H1 (cell line): ENCODE data around the gene RAP2A. TPM values are rescaled to one million over a fixed set of nuclear protein-coding genes. Genes with fewer than 3 reads are reported as not detected.

Source experiments
- CTCF ChIA-PET: fragments of 300-600 bp; sonication (Branson Sonifier 250); formaldehyde crosslinking; loops from one replicate; lab custom pipeline; 2021; ENCODE audit not compliant: partially characterized antibody; lab: Charles Lee
- POLR2A ChIA-PET: fragments of 300-600 bp; sonication (Branson Sonifier 250); formaldehyde crosslinking; loops from one replicate; lab custom pipeline; 2021; ENCODE audit warnings: inconsistent platforms; ENCODE audit not compliant: partially characterized antibody; lab: Charles Lee
- DNase-seq, 2 experiments: peaks; one replicate each; pipeline versions ENCODE4 v3.0.0 to v3.0.0-alpha.2; 2010 to 2022; ENCODE audit warnings: low spot score in 2 of 2, low read depth in 1 of 2, mixed read lengths in 1 of 2
- FAIRE-seq: peaks from 2 replicates; lab custom pipeline; 2011; peaks lifted over from hg19 to GRCh38; lab: Jason Lieb, UNC
- H2AFZ ChIP-seq: 2 replicates; pipeline ENCODE4 v1.8.1; 2012; ENCODE audit warnings: low read length, inconsistent platforms
- H2AK5ac ChIP-seq: 2 replicates; pipeline ENCODE4 v1.6.1; 2013; ENCODE audit warnings: low read depth, low read length
- H2BK120ac ChIP-seq: replicated peaks from 2 replicates; pipeline ENCODE3; 2013; ENCODE audit warnings: low read depth, low read length, inconsistent platforms
- H2BK12ac ChIP-seq: 2 replicates; pipeline ENCODE4 v1.6.1; 2013; ENCODE audit warnings: low read depth, low read length
- H2BK15ac ChIP-seq: 2 replicates; pipeline ENCODE4 v1.6.1; 2013; ENCODE audit warnings: low read length
- H2BK20ac ChIP-seq: 2 replicates; pipeline ENCODE4 v1.6.1; 2013; ENCODE audit warnings: low read length
- H2BK5ac ChIP-seq: 2 replicates; pipeline ENCODE4 v1.6.1; 2013; ENCODE audit warnings: low read depth, low read length
- H3K14ac ChIP-seq: 2 replicates; pipeline ENCODE4 v1.6.1; 2013; ENCODE audit warnings: inconsistent platforms; ENCODE audit not compliant: insufficient read length
- H3K18ac ChIP-seq: 2 replicates; pipeline ENCODE4 v1.6.1; 2013; ENCODE audit warnings: low read length; ENCODE audit errors: extremely low read depth
- H3K23ac ChIP-seq: 2 replicates; pipeline ENCODE4 v1.6.1; 2013; ENCODE audit warnings: inconsistent platforms; ENCODE audit not compliant: insufficient read length
- H3K23me2 ChIP-seq: 2 replicates; pipeline ENCODE4 v1.6.1; 2013; ENCODE audit warnings: low read depth, low read length
- H3K27ac ChIP-seq: 2 replicates; pipeline ENCODE4 v1.6.1; 2011; ENCODE audit warnings: low read depth, low read length, inconsistent platforms
- H3K27me3 ChIP-seq, 4 experiments: replicated peaks in 1 of 4; 1 replicate in 1 of 4; 2 replicates in 3 of 4; pipeline versions ENCODE4 v1.6.1 to v1.8.1; 2011 to 2013; ENCODE audit warnings: low read length in 3 of 4, mild to moderate bottlenecking in 3 of 4, inconsistent platforms in 2 of 4, mixed read lengths in 2 of 4, moderate library complexity in 1 of 4; ENCODE audit not compliant: control insufficient read depth in 3 of 4, insufficient read depth in 3 of 4; ENCODE audit errors: extremely low read depth in 1 of 4
- H3K36me3 ChIP-seq, 4 experiments: 2 replicates each; pipeline versions ENCODE4 v1.6.1 to v1.8.1; 2011 to 2013; ENCODE audit warnings: mild to moderate bottlenecking in 4 of 4, low read length in 3 of 4, moderate library complexity in 2 of 4, control low read depth in 1 of 4, inconsistent platforms in 1 of 4; ENCODE audit not compliant: insufficient read depth in 4 of 4, control insufficient read depth in 2 of 4
- H3K4ac ChIP-seq: replicated peaks from 2 replicates; pipeline ENCODE3; 2013; ENCODE audit warnings: low read length, low read depth, mixed read lengths, inconsistent platforms; ENCODE audit not compliant: insufficient read length
- H3K4me1 ChIP-seq, 4 experiments: replicated peaks in 1 of 4; 1 replicate in 1 of 4; 2 replicates in 3 of 4; pipeline versions ENCODE4 v1.6.1 to v1.8.1; 2011 to 2013; ENCODE audit warnings: low read length in 3 of 4, inconsistent platforms in 2 of 4, mixed read lengths in 1 of 4; ENCODE audit not compliant: insufficient read depth in 4 of 4, control insufficient read depth in 3 of 4
- H3K4me2 ChIP-seq, 2 experiments: 2 replicates each; pipeline versions ENCODE4 v1.6.1 to v1.8.1; 2011 to 2013; ENCODE audit warnings: low read depth in 2 of 2, low read length in 2 of 2, control low read depth in 1 of 2, inconsistent platforms in 1 of 2, mild to moderate bottlenecking in 1 of 2; ENCODE audit not compliant: insufficient read depth in 1 of 2
- H3K4me3 ChIP-seq, 4 experiments: fragments of 200-600, 300-600 bp in 1 of 4; sonication (generic), shearing (Covaris generic), sonication (Bioruptor Twin) in 1 of 4; 2 replicates each; pipeline versions ENCODE4 v1.5.1 to v1.8.1; 2011 to 2016; ENCODE audit warnings: low read length in 4 of 4, low read depth in 3 of 4, control low read depth in 2 of 4, inconsistent platforms in 2 of 4, mild to moderate bottlenecking in 2 of 4, mixed read lengths in 1 of 4, moderate library complexity in 1 of 4; ENCODE audit not compliant: insufficient read depth in 2 of 4; ENCODE audit errors: extremely low read depth in 1 of 4
- H3K56ac ChIP-seq: replicated peaks from 2 replicates; pipeline ENCODE3; 2013; ENCODE audit warnings: low read depth, mild to moderate bottlenecking, mixed read lengths, low read length, inconsistent platforms; ENCODE audit not compliant: insufficient read length
- H3K79me1 ChIP-seq: 2 replicates; pipeline ENCODE4 v1.6.1; 2013; ENCODE audit warnings: low read depth, low read length, control low read depth
- H3K79me2 ChIP-seq, 2 experiments: 2 replicates each; pipeline versions ENCODE4 v1.6.1 to v1.8.1; 2012 to 2013; ENCODE audit warnings: low read length in 2 of 2, mild to moderate bottlenecking in 2 of 2, inconsistent platforms in 1 of 2; ENCODE audit not compliant: insufficient read depth in 2 of 2, control insufficient read depth in 1 of 2
- H3K9ac ChIP-seq, 4 experiments: replicated peaks in 1 of 4; 1 replicate in 1 of 4; 2 replicates in 3 of 4; pipeline versions ENCODE4 v1.6.1 to v1.8.1; 2011 to 2013; ENCODE audit warnings: low read depth in 3 of 4, low read length in 3 of 4, control low read depth in 2 of 4, mild to moderate bottlenecking in 2 of 4, moderate library complexity in 2 of 4, inconsistent platforms in 1 of 4; ENCODE audit errors: extremely low read depth in 1 of 4
- H3K9me3 ChIP-seq, 2 experiments: 2 replicates each; pipeline versions ENCODE4 v1.6.1 to v1.8.1; 2012 to 2013; ENCODE audit warnings: mild to moderate bottlenecking in 2 of 2, moderate library complexity in 2 of 2, control low read depth in 1 of 2, inconsistent platforms in 1 of 2, low read depth in 1 of 2, low read length in 1 of 2, mixed read lengths in 1 of 2; ENCODE audit not compliant: insufficient read depth in 2 of 2
- H4K20me1 ChIP-seq, 2 experiments: replicated peaks in 1 of 2; 2 replicates each; pipeline versions ENCODE3 to v1.8.1; 2011 to 2013; ENCODE audit warnings: inconsistent platforms in 2 of 2, low read length in 2 of 2, mild to moderate bottlenecking in 1 of 2; ENCODE audit not compliant: insufficient read depth in 2 of 2, control insufficient read depth in 1 of 2
- H4K5ac ChIP-seq: 2 replicates; pipeline ENCODE4 v1.6.1; 2013; ENCODE audit warnings: low read length, low read depth, mixed read lengths, inconsistent platforms; ENCODE audit not compliant: insufficient read length
- H4K8ac ChIP-seq: 2 replicates; pipeline ENCODE4 v1.8.0; 2013; ENCODE audit warnings: mild to moderate bottlenecking, moderate library complexity, low read length, inconsistent platforms; ENCODE audit not compliant: insufficient read depth; ENCODE audit errors: extremely low read depth
- H4K91ac ChIP-seq: replicated peaks from 2 replicates; pipeline ENCODE3; 2013; ENCODE audit warnings: low read length, mixed read lengths, inconsistent platforms; ENCODE audit not compliant: insufficient read length
- CHD2 ChIP-seq: IDR thresholded peaks from 2 replicates; pipeline ENCODE4 v1.6.1; 2012; ENCODE audit warnings: low read length, improper control_type of control experiment
- EZH2 ChIP-seq: fragments of 200-600 bp; sonication (generic); IDR thresholded peaks from 2 replicates; pipeline ENCODE4 v1.7.1; 2012; ENCODE audit warnings: low read depth, mild to moderate bottlenecking, moderate library complexity, low read length, inconsistent platforms; ENCODE audit not compliant: severe bottlenecking
- FOSL1 ChIP-seq: IDR thresholded peaks from 2 replicates; pipeline ENCODE4 v1.6.1; 2011; ENCODE audit warnings: mild to moderate bottlenecking, low read depth, low read length, moderate library complexity; ENCODE audit not compliant: insufficient read depth
- JUND ChIP-seq: IDR thresholded peaks from 2 replicates; pipeline ENCODE4 v1.6.1; 2011; ENCODE audit warnings: mild to moderate bottlenecking, improper control_type of control experiment, low read length
- KDM4A ChIP-seq: IDR thresholded peaks from one replicate; pipeline ENCODE4 v1.7.1; 2012; ENCODE audit warnings: low read depth, mild to moderate bottlenecking, moderate library complexity, low read length, inconsistent platforms; ENCODE audit not compliant: severe bottlenecking
- NANOG ChIP-seq: IDR thresholded peaks from 2 replicates; pipeline ENCODE4 v1.6.1; 2011; ENCODE audit warnings: low read length, low read depth, mild to moderate bottlenecking, inconsistent platforms; ENCODE audit not compliant: insufficient read depth, poor library complexity, severe bottlenecking
- POU5F1 ChIP-seq: IDR thresholded peaks from 2 replicates; pipeline ENCODE4 v1.6.1; 2011; ENCODE audit warnings: low read depth, mild to moderate bottlenecking, low read length, moderate library complexity
- RNF2 ChIP-seq: fragments of 200-900, 300-1000 bp; sonication (generic); IDR thresholded peaks from 2 replicates; pipeline ENCODE4 v1.7.1; 2016; ENCODE audit warnings: borderline replicate concordance, low read depth, mild to moderate bottlenecking, antibody characterized with exemption, low read length; ENCODE audit not compliant: poor library complexity, severe bottlenecking; ENCODE audit errors: missing control alignments
- WGBS, 2 experiments: shearing (Covaris generic) in 1 of 2; methylation state at CpG; one replicate each; pipeline versions ENCODE4 v1.1.6 to v1.1.7; 2013 to 2015; ENCODE audit warnings: low lambda C conversion rate in 2 of 2, mixed read lengths in 2 of 2, inconsistent platforms in 1 of 2, low coverage in 1 of 2, missing lambda C conversion rate in 1 of 2; ENCODE audit not compliant: insufficient replicate concordance in 2 of 2, insufficient coverage in 1 of 2, insufficient read length in 1 of 2; ENCODE audit errors: extremely low coverage in 1 of 2, missing lambda C conversion rate in 1 of 2; 5-methylcytosine and 5-hydroxymethylcytosine counted together
- polyA plus RNA-seq, 7 experiments: library from polyadenylated mRNA; depleted of rRNA in 3 of 7; stranded (reverse) in 5 of 7; unstranded in 2 of 7; fragments of >200 nt in 5 of 7; fragments of 200-250 nt in 2 of 7; gene quantifications; 1 replicate in 5 of 7; 2 replicates in 1 of 7; 4 replicates in 1 of 7; pipeline versions ENCODE4 v1.2.1 to v1.2.3, GENCODE V29; 2011 to 2013; ENCODE audit warnings: missing spikeins in 2 of 7, mixed read lengths in 2 of 7
- total RNA-seq: library from RNA; stranded (reverse); fragmentation: NEBNext Ultra II Directional; extraction: Animal tissue kit (Norgen Biotek cat#: 25700); gene quantifications from 2 replicates; pipeline ENCODE4 v1.2.1, GENCODE V29; 2021
- TF ChIP-seq, protein P1 (sequence below): IDR thresholded peaks from 2 replicates; pipeline ENCODE4 v1.6.1; 2011; ENCODE audit warnings: low read length, improper control_type of control experiment

The RAP2A gene
- total and polyA plus RNA-seq, 2 of the 8 experiments (the other 6 are each of a cell fraction or from before 2014, with no cell fraction given) = 8.4 to 43.4 TPM

DNA sequence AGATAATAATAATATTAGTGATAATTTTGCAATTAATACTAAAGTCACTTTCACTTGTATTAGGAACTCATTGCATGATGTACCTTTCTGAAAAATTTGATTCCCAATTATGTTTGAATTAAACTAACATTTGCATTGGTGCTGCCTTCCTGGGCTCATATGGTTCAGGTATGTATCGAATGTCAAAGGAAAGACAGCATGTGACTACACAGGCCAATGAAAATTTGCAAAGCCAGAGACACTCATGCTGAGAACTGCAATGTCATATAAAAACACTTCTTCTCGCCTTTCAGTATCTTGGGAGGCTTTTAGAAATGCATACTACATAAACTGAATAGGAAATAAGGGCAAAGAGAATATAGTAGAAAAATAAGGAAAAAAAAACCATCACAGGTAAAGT, 44.3 kb downstream of the RAP2A start:
- Histone ChIP-seq H3K36me3 (no peaks in the 10 kb centered on the region), H3K27ac (no peak overlapping the region), H2BK120ac (no peak overlapping the region), H3K4me2 (peak overlapping the region in 1 of 2 experiments; percentile 26; a peak in 1 of 4 replicates), H3K56ac (no peak overlapping the region), H3K79me1 (no peaks in the 10 kb centered on the region), H3K9me3 (no peaks in the 10 kb centered on the region), H4K20me1 (no peaks in the 10 kb centered on the region), H3K79me2 (no peaks in the 10 kb centered on the region), H3K4me1 (peaks cover 0 to 4% (median 1%) of the 10 kb centered on the region in 4 experiments; a peak in 3 of 7 replicates), H2BK15ac (no peak overlapping the region), H3K4me3 (no peak overlapping the region), H2AFZ (no peak overlapping the region), H2BK5ac (no peak overlapping the region), H2AK5ac (no peak overlapping the region), H4K5ac (no peak overlapping the region), H4K8ac (no peak overlapping the region), H3K4ac (no peak overlapping the region), H3K27me3 (peaks cover 0 to 1% (median 0%) of the 10 kb centered on the region in 4 experiments; a peak in 1 of 7 replicates), H2BK12ac (no peak overlapping the region), H3K14ac (no peak overlapping the region), H4K91ac (no peak overlapping the region), H3K9ac (no peak overlapping the region), H3K18ac (no peak overlapping the region), H3K23me2 (no peaks in the 10 kb centered on the region), H3K23ac (no peak overlapping the region), H2BK20ac (no peak overlapping the region)
- POLR2A ChIA-PET = interaction anchor here (0.6 kb wide), 1 partner anchor 10 kb away, joined by 3 read pairs; no protein-coding TSS in a partner anchor
- 58% methylated on average over 2 of the region's 2 CpGs; no CpG with 5 or more reads in 1 of the 2 experiments for WGBS, 2 experiments
- FAIRE-seq (peak; percentile 52), DNase-seq (no peak)
- CTCF ChIA-PET = no interaction called here
- TF ChIP-seq POU5F1 (no peak), JUND (no peak), EZH2 (no peak), FOSL1 (no peak), NANOG (no peak), CHD2 (no peak), KDM4A (no peak), RNF2 (no peak)
- TF ChIP-seq, protein P1, sequence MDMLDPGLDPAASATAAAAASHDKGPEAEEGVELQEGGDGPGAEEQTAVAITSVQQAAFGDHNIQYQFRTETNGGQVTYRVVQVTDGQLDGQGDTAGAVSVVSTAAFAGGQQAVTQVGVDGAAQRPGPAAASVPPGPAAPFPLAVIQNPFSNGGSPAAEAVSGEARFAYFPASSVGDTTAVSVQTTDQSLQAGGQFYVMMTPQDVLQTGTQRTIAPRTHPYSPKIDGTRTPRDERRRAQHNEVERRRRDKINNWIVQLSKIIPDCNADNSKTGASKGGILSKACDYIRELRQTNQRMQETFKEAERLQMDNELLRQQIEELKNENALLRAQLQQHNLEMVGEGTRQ = no peak
